GM19324 (cell line): ENCODE measurements around the gene DERL3.
A peak's percentile ranks its signal among the peaks of the same experiment; 100 is the strongest.
"Not testable (repeated sequence)": the region's sequence is repeated elsewhere in the genome, so short reads cannot be mapped to it uniquely, and the experiment has no call there.

Experiments used
- ATAC-seq: cut with Tn5 transposase; IDR thresholded peaks from one replicate; pipeline ENCODE4 v1.9.1; 2021; ENCODE audit warnings: mild to moderate bottlenecking, moderate library complexity; ENCODE audit not compliant: unreplicated experiment, low FRiP score

DERL3 gene

DNA sequence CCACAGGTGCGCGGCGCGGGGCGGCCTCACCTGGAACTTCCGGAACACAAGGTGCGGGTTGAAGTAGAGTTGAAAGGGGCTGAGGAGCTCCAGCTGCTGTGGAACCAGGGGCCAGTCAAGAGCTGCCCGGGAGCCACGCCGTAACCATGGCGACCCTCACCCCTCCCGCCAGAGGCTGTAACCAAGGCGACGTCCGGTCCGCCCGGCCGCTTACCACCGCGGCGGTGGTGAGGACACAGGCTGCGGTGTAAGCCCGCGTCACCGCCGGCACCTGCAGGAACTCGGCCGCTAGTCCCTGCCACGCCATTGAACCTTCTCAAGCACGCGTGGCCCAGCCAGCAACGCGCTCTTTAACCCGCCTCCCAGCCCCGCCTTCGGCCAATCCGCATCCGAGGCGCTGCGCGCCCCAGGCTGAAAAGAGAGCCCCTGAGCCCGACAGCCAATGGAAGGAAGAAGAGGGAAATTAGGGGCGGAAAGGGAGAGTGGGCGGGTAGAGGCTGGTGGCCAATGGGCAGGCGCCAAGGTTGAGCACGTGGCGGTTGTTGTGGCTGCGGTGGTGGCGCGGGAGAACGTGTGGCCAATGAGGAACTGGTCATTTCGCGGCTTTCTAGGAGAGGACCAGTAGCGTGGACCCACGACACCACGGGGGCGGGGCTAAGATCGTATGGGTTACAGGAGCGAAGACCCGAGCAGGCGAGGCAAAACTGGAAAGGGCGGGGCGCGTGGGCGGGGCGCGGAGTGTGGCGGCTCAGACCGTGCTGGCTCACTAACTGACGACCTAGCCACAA is at the start of gene DERL3:
TSS of gene DERL3 (minus strand) at position 326 of the 788 bp plus-strand sequence. CDS start at position 307, 19 bp downstream.
- ATAC-seq = peak; percentile 89

DNA sequence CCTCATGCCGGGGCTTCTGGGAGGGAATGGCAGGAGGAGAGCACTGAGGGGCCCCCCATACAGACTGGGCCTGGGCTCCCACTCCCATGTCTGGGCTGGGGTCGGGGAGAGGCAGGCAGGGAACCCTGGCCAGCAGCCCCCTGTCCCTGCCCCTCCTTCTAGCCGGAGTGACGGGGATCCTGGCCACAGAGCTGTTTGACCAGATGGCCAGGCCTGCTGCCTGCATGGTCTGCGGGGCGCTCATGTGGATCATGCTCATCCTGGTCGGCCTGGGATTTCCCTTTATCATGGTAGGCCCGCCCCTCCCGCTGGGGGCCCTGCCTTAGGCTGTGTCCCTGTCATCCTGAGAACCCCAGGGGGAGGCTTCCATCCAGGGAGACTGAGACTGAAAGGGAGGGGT is 45.3 kb upstream of the DERL3 start:
- no peak for ATAC-seq

DNA sequence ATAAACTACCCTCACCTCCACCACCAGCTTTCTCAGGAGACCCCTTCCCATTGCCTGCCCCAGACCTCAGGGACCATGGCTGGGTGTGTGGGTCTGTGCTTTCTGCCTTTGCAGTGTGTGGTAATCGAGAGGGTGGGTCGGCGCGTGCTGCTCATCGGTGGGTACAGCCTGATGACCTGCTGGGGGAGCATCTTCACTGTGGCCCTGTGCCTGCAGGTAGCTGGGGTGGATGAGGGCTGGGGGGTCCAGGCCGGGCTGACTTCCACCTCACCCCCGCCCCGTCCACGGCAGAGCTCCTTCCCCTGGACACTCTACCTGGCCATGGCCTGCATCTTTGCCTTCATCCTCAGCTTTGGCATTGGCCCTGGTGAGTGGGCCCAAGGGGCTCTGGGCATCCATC is 44.9 kb upstream of the DERL3 start:
- no peak for ATAC-seq

DNA sequence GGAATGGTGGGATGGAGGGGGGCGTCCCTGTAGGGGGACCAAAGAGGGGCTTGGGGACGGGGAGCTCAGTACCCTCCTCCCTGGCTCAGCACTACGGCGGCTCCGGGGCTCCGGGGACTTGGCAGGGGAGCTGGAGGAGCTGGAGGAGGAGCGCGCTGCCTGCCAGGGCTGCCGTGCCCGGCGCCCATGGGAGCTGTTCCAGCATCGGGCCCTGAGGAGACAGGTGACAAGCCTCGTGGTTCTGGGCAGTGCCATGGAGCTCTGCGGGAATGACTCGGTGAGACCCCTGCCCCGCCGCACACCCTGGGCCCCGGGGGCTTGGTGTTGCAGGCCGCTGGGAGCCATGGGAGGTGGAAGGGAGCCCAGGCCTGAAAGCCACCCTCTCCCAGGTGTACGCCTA is 43.6 kb upstream of the DERL3 start:
- ATAC-seq = no peak

- no peak for ATAC-seq
These were observed 39.4 kb upstream of the DERL3 start for GRCh38 chr22:23878219-23878618.

GRCh38 chr22:23877566-23877965 is 38.8 kb upstream of the DERL3 start:
- no peak for ATAC-seq

- no peak for ATAC-seq
These were observed 37.0 kb upstream of the DERL3 start for GRCh38 chr22:23875801-23876200.

DNA sequence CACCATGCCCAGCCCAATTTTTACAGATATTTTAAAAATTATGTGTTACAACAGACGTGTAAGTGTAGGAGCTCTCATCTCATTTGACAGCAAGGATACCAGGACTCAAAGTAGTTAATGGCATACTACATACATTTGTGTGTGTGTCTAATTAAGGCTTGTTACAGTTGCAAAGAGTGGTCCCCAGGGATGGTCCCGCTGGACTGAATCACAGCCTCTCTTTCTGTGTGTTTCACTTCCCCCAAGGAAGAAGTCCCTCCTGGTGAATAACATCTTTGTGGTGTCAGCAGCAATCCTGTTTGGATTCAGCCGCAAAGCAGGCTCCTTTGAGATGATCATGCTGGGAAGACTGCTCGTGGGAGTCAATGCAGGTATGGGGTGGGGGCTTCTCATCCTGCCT is 36.1 kb upstream of the DERL3 start:
- ATAC-seq = no peak

GRCh38 chr22:23868580-23868979 is 29.8 kb upstream of the DERL3 start:
- ATAC-seq = no peak

GRCh38 chr22:23864499-23865154 is 25.8 kb upstream of the DERL3 start:
- ATAC-seq = not testable (repeated sequence)

DNA sequence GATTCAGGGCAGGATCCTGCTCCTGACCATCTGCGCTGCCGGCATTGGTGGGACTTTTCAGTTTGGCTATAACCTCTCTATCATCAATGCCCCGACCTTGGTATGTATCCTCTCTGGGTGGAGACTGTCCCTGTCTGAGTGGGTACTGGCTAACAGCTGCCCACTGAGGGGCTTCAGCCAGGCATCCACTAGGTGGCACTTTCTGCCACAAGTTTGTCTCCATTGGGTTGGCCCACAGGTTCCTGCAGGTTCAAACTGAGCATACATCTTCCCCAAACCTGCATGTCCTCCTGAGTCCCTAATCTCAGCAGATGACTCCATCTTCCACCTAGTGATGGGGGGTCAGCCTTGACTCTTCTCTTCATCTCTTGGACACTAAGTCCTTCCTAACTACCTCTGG is 23.3 kb upstream of the DERL3 start:
- no peak for ATAC-seq

GRCh38 chr22:23860187-23860586 is 21.4 kb upstream of the DERL3 start:
- not testable (repeated sequence) for ATAC-seq

GRCh38 chr22:23859201-23859600 is 20.4 kb upstream of the DERL3 start:
- ATAC-seq = no peak

DNA sequence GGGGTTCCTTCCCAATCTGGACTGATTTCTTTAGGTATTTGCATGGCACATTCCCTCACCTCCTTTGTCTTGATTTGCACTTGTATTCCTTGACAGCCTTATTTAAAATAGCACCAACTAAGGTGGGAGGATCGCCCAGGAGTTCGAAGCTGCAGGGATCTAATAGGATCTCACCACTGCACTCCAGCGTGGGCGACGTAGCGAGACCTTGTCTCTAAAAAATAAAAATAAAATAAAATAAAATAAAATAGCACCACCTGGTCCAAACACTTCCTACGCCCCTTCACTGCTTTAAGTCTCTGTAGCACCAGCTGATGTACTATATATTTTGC is 19.6 kb upstream of the DERL3 start:
- no peak for ATAC-seq

DNA sequence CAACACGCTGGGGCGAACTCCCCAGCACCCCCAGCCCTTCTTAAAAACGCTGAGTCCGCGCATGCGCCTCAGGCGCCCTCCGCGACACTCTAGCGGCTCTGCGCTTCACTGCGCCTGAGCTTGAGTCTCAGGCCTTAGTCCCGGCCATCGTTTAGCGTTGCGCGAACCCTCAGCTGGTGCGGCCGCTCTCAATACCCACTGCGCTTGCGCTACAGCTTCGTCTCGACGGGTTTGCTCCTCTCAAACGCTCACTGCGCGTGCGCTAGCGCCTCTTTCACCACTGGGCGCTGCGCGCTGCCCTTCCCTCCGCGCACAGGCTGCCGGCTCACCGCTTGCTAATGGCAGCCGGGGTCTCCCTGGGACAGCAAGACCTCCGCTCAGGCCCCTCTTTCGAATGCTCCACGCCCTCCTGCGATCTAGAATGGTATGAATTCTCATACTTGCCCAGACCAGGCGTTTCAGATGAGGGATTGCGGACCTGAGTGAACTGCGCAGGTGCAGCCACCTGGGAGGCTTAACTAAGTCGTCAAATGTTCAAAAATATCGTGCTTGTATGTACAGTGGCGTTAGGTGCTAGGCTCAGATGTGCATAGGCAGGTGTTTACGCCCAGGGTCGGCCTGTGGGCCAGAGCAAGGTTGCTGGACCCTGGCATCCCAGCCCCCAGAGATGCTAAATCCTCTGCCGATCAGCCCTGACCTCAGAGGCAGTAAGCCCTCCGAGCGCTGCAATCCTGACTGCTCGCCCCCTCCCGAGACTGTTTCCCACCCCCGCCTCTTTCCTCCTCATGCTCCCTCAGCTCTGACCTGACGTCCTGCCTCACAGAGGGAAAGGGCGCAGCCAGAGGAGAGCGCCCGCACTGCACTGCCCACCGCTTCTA is 19.0 kb upstream of the DERL3 start, which contains the start of gene SLC2A11:
TSS of gene SLC2A11 (plus strand) at position 270 of the 878 bp plus-strand sequence. CDS start at position 395, 125 bp downstream.
- peak; percentile 91 for ATAC-seq

DNA sequence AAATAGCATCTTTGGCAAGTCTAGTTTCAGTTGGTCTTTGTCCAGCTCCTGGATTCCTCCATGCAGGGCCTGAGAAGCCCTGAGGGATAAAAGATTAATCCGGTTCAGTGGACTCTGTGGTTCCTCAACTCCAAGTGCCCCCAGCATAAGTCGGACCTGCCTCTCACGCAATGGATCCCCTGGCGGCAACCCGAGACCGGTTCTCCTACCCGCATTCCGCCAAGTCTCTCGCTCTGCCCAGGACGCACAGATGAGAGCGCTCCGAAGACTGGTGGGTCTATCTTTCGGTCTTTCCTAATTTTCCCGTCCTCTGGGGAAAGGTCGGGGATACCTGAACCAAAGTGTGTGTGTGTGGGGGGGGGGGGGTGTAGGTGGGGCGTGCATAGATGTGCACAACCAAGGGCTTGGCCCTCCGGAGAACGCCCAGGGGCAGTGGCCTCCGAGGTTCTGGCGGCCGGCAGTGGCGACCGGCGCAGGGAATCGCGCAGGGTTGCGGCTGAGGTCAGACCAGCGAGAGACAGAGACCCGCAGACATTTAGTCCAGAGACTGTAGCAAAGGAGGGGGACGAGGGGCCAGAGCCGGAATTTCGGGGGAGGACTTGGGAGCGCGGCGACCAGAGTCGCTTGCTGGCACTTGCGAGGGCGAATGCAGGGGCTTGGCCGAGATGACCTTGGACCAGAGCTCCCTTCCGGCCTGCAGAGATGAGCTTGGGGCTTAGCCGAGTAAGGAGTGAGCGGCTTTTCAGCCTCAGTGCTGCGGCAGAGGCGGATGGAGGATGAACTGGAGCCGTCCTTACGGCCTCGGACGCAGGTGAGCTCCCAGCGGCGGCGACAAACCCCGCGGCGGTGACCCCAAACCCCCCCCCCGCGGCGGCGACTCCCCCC is 18.2 kb upstream of the DERL3 start:
- ATAC-seq = peak; percentile 41

- ATAC-seq = no peak
These were observed 11.4 kb upstream of the DERL3 start for GRCh38 chr22:23850136-23850611.

DNA sequence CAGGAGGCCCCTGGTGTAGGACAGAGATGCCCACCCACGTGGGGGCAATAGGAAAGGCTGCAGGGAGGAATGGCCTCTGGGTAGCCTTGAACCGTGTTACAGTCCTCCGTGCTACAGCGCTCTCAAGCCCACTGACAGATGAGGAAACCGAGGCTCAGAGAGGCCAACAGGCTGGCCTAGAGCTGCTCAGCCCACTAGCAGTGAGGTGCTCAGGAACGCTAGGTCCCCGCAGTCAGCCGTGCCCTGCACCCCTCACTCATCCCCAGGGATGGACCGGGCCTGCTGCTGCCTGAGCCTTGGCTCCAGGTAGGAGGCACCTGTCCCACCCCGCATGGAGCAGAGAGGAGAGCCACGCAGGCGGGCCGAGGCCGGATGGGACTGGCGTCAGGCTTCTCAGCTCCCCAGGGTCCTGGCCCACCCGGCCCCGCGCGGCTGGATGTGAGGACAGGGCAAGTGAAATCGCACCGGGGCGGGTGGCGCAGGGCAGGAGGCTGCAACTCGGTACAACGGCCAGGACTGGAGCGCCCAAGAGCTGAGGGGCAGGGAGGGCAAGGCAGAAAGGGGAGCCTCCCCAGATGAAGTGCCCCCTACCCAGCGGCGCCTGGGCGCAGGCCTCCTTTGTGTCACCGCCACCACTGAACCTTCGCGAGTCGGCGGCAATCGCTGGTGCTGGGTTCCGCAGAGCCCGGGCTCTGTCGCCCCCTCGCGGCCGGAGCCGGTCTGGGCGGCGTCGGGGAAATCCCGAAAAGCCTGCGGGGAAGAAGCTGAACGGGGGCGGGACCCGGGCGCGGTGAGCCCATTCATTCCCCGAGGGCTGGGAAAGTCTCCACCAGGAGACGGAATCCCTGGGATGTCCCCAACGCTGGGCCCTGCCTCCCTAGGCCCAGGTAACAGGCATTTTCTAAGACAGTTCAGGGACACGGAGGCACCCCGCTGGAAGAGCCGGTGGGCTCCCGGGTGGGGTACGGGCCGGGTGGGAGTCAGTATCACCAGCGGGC is 10.5 kb upstream of the DERL3 start:
- ATAC-seq = peak; percentile 50
